Choroid plexus epithelial cell (primary cell): Measurements from ENCODE around the gene REV1.

Source experiments
- DNase-seq: peaks from one replicate; pipeline ENCODE4 v3.0.0-alpha.2; 2010; ENCODE audit warnings: low read depth
- H3K4me3 ChIP-seq: 2 replicates; pipeline ENCODE4 v1.5.1; 2011; ENCODE audit warnings: low read depth, mild to moderate bottlenecking, control low read depth, low read length, moderate library complexity
- TF ChIP-seq, protein P1 (sequence below): conservative IDR thresholded peaks from 2 replicates; pipeline ENCODE4 v1.5.1; 2011; ENCODE audit warnings: low read depth, mild to moderate bottlenecking, control low read depth, inconsistent platforms, low read length, moderate library complexity

Gene REV1

GRCh38 chr2:99410276-99410675 is 79.5 kb downstream of the REV1 start:
- TF ChIP-seq, protein P1, sequence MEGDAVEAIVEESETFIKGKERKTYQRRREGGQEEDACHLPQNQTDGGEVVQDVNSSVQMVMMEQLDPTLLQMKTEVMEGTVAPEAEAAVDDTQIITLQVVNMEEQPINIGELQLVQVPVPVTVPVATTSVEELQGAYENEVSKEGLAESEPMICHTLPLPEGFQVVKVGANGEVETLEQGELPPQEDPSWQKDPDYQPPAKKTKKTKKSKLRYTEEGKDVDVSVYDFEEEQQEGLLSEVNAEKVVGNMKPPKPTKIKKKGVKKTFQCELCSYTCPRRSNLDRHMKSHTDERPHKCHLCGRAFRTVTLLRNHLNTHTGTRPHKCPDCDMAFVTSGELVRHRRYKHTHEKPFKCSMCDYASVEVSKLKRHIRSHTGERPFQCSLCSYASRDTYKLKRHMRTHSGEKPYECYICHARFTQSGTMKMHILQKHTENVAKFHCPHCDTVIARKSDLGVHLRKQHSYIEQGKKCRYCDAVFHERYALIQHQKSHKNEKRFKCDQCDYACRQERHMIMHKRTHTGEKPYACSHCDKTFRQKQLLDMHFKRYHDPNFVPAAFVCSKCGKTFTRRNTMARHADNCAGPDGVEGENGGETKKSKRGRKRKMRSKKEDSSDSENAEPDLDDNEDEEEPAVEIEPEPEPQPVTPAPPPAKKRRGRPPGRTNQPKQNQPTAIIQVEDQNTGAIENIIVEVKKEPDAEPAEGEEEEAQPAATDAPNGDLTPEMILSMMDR, result no peak
- H3K4me3 ChIP-seq, result no peak overlapping the region
- DNase-seq, result no peak

DNA sequence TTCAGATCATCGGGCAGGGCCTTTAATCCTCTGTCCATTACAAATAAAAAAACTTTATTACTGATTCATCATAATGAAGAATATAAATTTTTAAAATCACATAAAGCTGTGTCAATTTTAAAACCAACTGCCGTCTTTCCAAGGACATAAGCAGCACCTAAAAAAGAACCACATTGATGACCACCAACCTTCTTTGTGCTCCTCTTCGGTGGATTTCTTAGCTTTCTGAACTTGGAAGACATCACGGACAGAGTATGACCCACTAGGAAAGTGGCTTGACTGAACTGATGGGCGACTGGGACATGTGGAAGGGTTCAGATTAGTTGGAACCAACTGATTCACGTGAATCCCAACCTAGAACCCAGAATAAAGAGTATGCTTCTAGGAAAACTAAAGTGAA is 83.7 kb downstream of the REV1 start:
- H3K4me3 ChIP-seq, result no peak overlapping the region
- DNase-seq, result no peak
- TF ChIP-seq, protein P1, result no peak

DNA sequence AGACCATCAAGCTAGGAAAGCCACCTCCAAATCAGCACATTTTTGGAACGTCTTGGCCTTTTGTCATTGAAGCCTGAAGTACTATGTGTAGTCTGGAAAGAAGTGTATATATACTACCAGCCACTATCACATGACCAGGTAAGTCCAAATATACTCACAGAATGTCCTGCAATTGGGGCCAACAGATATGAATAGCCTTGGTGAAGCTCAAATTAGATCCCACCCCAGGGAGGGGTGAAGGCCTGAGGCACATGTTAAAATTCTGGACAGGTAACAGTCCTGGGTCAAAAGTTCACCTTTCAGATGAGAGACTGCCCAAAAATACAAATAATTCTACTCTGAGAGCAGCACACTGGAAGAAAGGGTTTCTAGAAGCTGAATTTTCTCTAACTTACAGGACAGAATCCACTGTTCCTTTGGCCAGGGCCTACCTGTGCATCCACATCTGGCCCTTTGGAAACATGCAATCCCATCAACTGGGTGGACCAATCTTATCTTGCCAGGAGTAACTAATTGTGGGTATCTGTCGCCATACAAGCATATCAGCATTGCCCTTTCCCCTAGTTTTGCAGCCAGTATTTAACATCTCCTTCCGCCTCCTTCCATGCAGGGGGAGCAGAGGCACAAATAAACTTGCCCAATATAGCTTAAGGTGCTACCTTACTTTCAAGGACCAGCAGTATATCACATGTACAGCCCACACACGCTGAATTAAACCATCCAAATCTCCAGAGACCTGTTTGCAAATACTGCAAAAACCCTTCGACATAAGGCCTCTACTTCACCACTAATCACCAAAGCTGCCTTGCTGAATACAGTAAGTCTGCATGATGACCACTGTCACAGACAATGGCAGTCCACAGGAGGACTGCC is 84.8 kb downstream of the REV1 start:
- TF ChIP-seq, protein P1, result no peak
- no peak for DNase-seq

DNA sequence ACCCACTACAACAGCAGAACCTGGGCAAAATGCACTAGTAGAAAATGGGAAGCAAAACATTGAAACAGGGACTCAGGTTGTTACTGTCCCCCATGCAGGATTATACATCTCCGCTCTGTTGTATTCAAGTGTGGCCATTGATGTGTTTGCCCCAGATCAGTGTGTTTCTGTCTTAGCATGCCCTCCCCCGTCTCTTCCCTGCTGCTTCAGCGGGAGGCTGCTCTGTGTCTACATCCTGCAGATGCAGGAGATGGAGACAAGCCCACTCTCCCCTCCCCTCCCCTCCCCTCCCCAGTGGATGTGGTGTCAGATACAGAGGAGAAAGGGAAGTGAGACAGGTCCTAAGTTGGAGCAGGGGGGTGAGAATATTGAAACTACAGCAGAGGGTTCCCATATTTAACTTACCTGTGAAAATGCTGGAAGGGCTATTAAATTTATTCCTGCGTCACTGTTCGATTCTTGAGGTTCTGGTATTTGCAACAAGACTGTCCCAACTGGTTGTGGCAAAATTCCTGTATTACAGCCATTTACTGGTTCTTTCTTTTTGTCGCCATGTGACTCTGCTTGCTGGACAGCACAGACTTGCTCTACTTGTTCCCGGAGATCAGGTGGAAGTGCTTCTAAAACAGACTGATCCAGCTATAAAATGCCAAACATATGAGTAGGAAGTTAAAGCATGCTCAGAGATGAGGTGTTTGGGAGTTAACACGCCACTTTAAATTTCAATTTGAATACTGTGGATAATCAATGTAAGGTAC is 85.6 kb downstream of the REV1 start:
- H3K4me3 ChIP-seq, result no peak overlapping the region
- DNase-seq, result no peak
- TF ChIP-seq, protein P1, result no peak

More for the DNA sequence above, 84.8 kb downstream of the REV1 start:
- no peak overlapping the region for H3K4me3 ChIP-seq

- DNase-seq, result peak; percentile 53
- TF ChIP-seq, protein P1, result peak; percentile 30
- H3K4me3 ChIP-seq, result no peak overlapping the region
Measured at GRCh38 chr2:99403524-99403923, 86.3 kb downstream of the REV1 start.

- no peak for DNase-seq
- TF ChIP-seq, protein P1, result no peak
- no peak overlapping the region for H3K4me3 ChIP-seq
Measured at GRCh38 chr2:99403084-99403483, 86.7 kb downstream of the REV1 start.
